DND-41 (cell line): ENCODE results near the gene ALDH1L1.

Experiments
- ATAC-seq: fragments of 200-7000 bp; cut with Tn5 transposase; 3 replicates; pipeline ENCODE4 v1.9.1; 2021; ENCODE audit warnings: low read depth; ENCODE audit not compliant: insufficient read depth
- DNase-seq: peaks from one replicate; pipeline ENCODE4 v3.0.0-alpha.2; 2020
- H2AFZ ChIP-seq: 2 replicates; pipeline ENCODE4 v1.6.0; 2012; ENCODE audit warnings: low read depth, low read length
- H3K27ac ChIP-seq: 2 replicates; pipeline ENCODE4 v1.5.1; 2012; ENCODE audit warnings: low read length, inconsistent platforms
- H3K27me3 ChIP-seq: fragments of 200-600 bp; sonication (generic); 2 replicates; pipeline ENCODE4 v1.6.0; 2012; ENCODE audit warnings: low read length, mild to moderate bottlenecking, inconsistent platforms; ENCODE audit not compliant: insufficient read depth, poor library complexity
- H3K36me3 ChIP-seq: 2 replicates; pipeline ENCODE4 v1.5.1; 2012; ENCODE audit warnings: low read length, inconsistent platforms; ENCODE audit not compliant: insufficient read depth
- H3K4me1 ChIP-seq: 2 replicates; pipeline ENCODE4 v1.5.1; 2012; ENCODE audit warnings: mild to moderate bottlenecking, low read length; ENCODE audit not compliant: insufficient read depth
- H3K4me2 ChIP-seq: 2 replicates; pipeline ENCODE4 v1.6.0; 2012; ENCODE audit warnings: mild to moderate bottlenecking, moderate library complexity, low read length, inconsistent platforms; ENCODE audit not compliant: insufficient read depth
- H3K4me3 ChIP-seq, 2 experiments: fragments of 200-600 bp in 1 of 2; shearing (Covaris generic) in 1 of 2; 2 replicates each; pipeline ENCODE4 v1.5.1; 2012 to 2016; ENCODE audit warnings: inconsistent platforms in 2 of 2, low read length in 2 of 2, mild to moderate bottlenecking in 2 of 2, low read depth in 1 of 2, moderate library complexity in 1 of 2
- H3K79me2 ChIP-seq: 2 replicates; pipeline ENCODE4 v1.6.0; 2012; ENCODE audit warnings: low read length, inconsistent platforms; ENCODE audit not compliant: insufficient read depth
- H3K9ac ChIP-seq: 2 replicates; pipeline ENCODE4 v1.6.0; 2012; ENCODE audit warnings: low read depth, mild to moderate bottlenecking, inconsistent platforms, low read length, moderate library complexity
- H3K9me3 ChIP-seq: 2 replicates; pipeline ENCODE4 v1.5.1; 2012; ENCODE audit warnings: low read length, moderate library complexity, mild to moderate bottlenecking, inconsistent platforms; ENCODE audit not compliant: insufficient read depth, severe bottlenecking
- H4K20me1 ChIP-seq: 2 replicates; pipeline ENCODE4 v1.6.0; 2012; ENCODE audit warnings: low read length; ENCODE audit not compliant: insufficient read depth
- CTCF ChIP-seq: IDR thresholded peaks from 2 replicates; pipeline ENCODE4 v1.5.1; 2012; ENCODE audit warnings: borderline replicate concordance, low read length, moderate library complexity, mild to moderate bottlenecking; ENCODE audit not compliant: poor library complexity, severe bottlenecking; ENCODE audit errors: extremely low read depth
- EZH2 ChIP-seq: IDR thresholded peaks from 3 replicates; pipeline ENCODE4 v1.6.1; 2012; ENCODE audit warnings: borderline replicate concordance, low read depth, mild to moderate bottlenecking, moderate library complexity, low read length, inconsistent platforms; ENCODE audit not compliant: severe bottlenecking

Gene ALDH1L1

GRCh38 chr3:126112531-126113237 lies 67.7 kb downstream of the ALDH1L1 start:
- no peak for TF ChIP-seq EZH2
- TF ChIP-seq CTCF: no peak
- DNase-seq (no peak), ATAC-seq (no peak)
- Histone ChIP-seq H4K20me1 (no peaks in the 10 kb centered on the region), H3K4me3 (no peak overlapping the region), H3K9me3 (no peaks in the 10 kb centered on the region), H3K27me3 (no peaks in the 10 kb centered on the region), H3K4me1 (no peaks in the 10 kb centered on the region), H3K27ac (no peak overlapping the region), H2AFZ (no peak overlapping the region), H3K79me2 (no peaks in the 10 kb centered on the region), H3K4me2 (no peak overlapping the region), H3K9ac (no peak overlapping the region), H3K36me3 (no peaks in the 10 kb centered on the region)

- Histone ChIP-seq H3K4me1 (no peaks in the 10 kb centered on the region), H3K27me3 (no peaks in the 10 kb centered on the region), H2AFZ (no peak overlapping the region), H3K79me2 (no peaks in the 10 kb centered on the region), H3K9me3 (no peaks in the 10 kb centered on the region), H3K4me2 (no peak overlapping the region), H3K27ac (no peak overlapping the region), H3K4me3 (no peak overlapping the region), H3K9ac (no peak overlapping the region), H4K20me1 (no peaks in the 10 kb centered on the region), H3K36me3 (no peaks in the 10 kb centered on the region)
- no peak for TF ChIP-seq CTCF
- no peak for TF ChIP-seq EZH2
- ATAC-seq (no peak), DNase-seq (no peak)
Observed at GRCh38 chr3:126111566-126112475, 68.6 kb downstream of the ALDH1L1 start.

- Histone ChIP-seq H3K79me2 (no peaks in the 10 kb centered on the region), H3K9me3 (no peaks in the 10 kb centered on the region), H2AFZ (no peak overlapping the region), H3K36me3 (no peaks in the 10 kb centered on the region), H3K4me2 (no peak overlapping the region), H4K20me1 (no peaks in the 10 kb centered on the region), H3K9ac (no peak overlapping the region), H3K4me1 (no peaks in the 10 kb centered on the region), H3K27ac (no peak overlapping the region), H3K4me3 (no peak overlapping the region), H3K27me3 (no peaks in the 10 kb centered on the region)
- TF ChIP-seq EZH2: no peak
- no peak for TF ChIP-seq CTCF
- ATAC-seq: no peak
- DNase-seq: no peak
Observed at GRCh38 chr3:126111126-126111551, 69.2 kb downstream of the ALDH1L1 start.
